Stimulated activated CD4-positive, alpha-beta T cell treated with anti-CD3 and anti-CD28 coated beads, Interleukin-4, amount 100 ng/mL, for 4 hours (primary cell): Measurements from ENCODE around the gene NXPE3.
"Not testable (repeated sequence)": the region's sequence is repeated elsewhere in the genome, so short reads cannot be mapped to it uniquely, and the experiment has no call there.

Source experiments
- DNase-seq, 2 experiments: peaks; one replicate each; pipeline ENCODE4 v3.0.0-alpha.2; 2020

The NXPE3 gene

GRCh38 chr3:101852983-101853840 lies 74.2 kb downstream of the NXPE3 start:
- DNase-seq, result no peak

GRCh38 chr3:101853982-101854381 lies 75.0 kb downstream of the NXPE3 start:
- no peak for DNase-seq

GRCh38 chr3:101854608-101855304 lies 75.7 kb downstream of the NXPE3 start:
- DNase-seq, result no peak

- no peak for DNase-seq
These were observed 78.3 kb downstream of the NXPE3 start for GRCh38 chr3:101857301-101857741.

GRCh38 chr3:101858464-101859030 lies 79.5 kb downstream of the NXPE3 start:
- DNase-seq, result no peak

GRCh38 chr3:101859882-101860448 lies 81.0 kb downstream of the NXPE3 start:
- DNase-seq, result no peak

GRCh38 chr3:101861212-101861788 lies 82.3 kb downstream of the NXPE3 start:
- DNase-seq, result no peak

- DNase-seq, result no peak
These were observed 82.9 kb downstream of the NXPE3 start for GRCh38 chr3:101861789-101862415.

- no peak for DNase-seq
These were observed 83.6 kb downstream of the NXPE3 start for GRCh38 chr3:101862416-101863165.

- DNase-seq, result not testable (repeated sequence)
These were observed 85.9 kb downstream of the NXPE3 start for GRCh38 chr3:101864926-101865325.

GRCh38 chr3:101865751-101866509 lies 86.9 kb downstream of the NXPE3 start:
- no peak for DNase-seq

- no peak for DNase-seq
These were observed 88.5 kb downstream of the NXPE3 start for GRCh38 chr3:101867511-101867910.

- DNase-seq, result no peak
These were observed 89.0 kb downstream of the NXPE3 start for GRCh38 chr3:101867996-101868395.

GRCh38 chr3:101868534-101869464 lies 89.8 kb downstream of the NXPE3 start:
- DNase-seq, result no peak

GRCh38 chr3:101870138-101870537 lies 91.1 kb downstream of the NXPE3 start:
- no peak for DNase-seq

GRCh38 chr3:101873619-101874018 lies 94.6 kb downstream of the NXPE3 start:
- DNase-seq, result no peak

GRCh38 chr3:101876142-101876541 lies 97.1 kb downstream of the NXPE3 start:
- no peak for DNase-seq
